Fibroblast of skin of left quadriceps (primary cell): Measurements from ENCODE around the gene MAU2.

ENCODE experiments used
- DNase-seq, 2 experiments: peaks; one replicate each; pipeline ENCODE4 v3.0.0-alpha.2; 2013; ENCODE audit warnings: low read depth in 2 of 2

Gene MAU2

DNA sequence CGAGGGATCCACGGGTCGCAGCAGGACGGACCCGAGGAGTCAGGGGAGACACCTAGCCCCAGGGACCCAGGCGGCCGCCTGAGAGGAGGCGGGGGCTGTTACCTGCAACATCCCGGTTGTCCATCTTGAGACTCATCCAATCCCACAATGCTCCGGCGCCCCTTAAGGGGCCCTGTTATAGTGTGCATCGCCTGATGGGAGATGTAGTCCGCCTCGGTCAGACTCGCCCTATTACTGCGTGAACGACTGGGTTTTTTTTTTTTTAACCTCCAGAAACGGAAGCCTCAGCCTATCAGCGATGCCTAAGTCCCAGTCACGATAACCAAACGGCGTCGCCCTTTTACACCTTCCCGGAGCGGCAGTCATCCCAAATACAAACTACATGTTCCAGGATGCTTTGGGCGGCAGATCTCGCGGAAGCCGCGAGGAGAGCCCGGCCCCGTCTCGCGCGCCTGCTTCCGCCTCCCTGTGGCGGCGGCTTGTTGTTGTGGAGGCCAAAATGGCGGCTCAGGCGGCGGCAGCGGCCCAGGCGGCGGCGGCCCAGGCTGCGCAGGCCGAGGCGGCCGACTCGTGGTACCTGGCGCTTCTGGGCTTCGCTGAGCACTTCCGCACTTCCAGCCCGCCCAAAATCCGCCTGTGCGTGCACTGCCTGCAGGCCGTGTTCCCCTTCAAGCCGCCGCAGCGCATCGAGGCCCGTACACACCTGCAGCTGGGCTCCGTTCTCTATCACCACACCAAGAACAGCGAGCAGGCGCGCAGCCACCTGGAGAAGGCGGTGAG, at the start of gene MAU2, which contains the start of gene SUGP1:
MAU2 (plus strand) TSS at position 469 of the 780 bp plus-strand sequence; CDS start at position 500, 31 bp downstream.
SUGP1 (minus strand) TSS at position 149 of the 780 bp plus-strand sequence; CDS start at position 136, 13 bp downstream.
- peak; percentile 78 for DNase-seq

- DNase-seq: no peak
Measured at GRCh38 chr19:19271828-19272599, 48.6 kb upstream of the MAU2 start.

DNA sequence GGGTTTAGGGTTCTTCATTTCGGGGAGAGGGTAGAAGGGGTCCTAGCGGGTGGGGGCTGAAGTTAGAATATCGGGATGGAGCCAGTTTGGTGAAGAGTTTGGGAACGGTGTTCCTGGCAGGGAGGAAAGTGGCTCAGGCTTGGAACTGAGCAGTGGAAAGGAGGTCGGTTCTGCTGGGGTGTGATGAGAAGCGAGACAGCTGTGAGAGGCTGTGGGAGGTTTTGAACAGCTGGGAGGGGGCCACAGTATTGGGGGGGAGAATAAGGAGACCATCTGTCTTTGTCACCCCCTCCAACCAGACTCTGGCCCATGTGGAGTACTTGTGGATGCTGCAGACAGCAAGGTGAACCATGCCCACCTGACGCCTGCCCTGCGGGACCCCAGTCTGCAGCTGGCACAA, 46.5 kb upstream of the MAU2 start:
- DNase-seq: no peak

- no peak for DNase-seq
Measured at GRCh38 chr19:19274716-19275565, 45.7 kb upstream of the MAU2 start.

DNA sequence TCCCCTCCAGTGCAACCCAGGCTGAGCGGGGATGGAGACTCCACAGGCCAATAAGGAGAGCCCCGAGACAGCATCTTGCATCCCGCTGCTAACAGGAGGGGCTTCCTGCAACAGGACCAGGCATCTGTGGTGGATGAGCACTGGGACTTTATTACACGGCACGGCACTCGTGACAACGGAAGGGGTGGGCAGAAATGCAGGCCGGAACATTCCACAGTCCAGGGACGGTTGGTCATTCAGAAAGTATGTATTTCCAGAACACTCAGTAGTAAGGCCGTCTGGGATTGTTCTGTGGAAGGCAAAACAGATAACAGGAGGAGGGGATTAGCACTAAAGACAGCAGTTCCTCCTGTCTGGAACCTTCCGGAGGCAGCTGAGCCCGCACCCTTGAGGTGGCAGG, 44.2 kb upstream of the MAU2 start:
- no peak for DNase-seq

DNA sequence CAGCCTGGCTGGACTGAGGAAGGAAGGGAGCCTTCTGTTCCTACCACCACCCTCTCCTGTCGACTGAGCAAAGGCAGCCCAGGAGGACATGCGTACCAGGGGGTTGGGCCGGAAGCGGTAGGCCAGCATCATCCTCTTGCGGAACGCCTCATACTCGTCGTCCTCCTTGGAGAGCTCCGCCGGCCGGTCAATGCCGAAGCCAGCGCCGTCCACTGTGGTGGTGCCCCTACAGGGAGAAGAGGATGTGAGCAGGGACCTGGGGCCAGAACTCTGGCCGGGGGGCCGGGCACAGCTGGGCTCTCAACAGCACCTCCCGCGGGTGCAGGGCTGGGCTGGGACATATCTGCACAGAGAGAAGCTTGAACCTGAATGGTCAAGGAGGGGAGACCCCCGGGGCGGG, 43.8 kb upstream of the MAU2 start:
- no peak for DNase-seq

- no peak for DNase-seq
Measured at GRCh38 chr19:19278315-19278714, 42.3 kb upstream of the MAU2 start.

DNA sequence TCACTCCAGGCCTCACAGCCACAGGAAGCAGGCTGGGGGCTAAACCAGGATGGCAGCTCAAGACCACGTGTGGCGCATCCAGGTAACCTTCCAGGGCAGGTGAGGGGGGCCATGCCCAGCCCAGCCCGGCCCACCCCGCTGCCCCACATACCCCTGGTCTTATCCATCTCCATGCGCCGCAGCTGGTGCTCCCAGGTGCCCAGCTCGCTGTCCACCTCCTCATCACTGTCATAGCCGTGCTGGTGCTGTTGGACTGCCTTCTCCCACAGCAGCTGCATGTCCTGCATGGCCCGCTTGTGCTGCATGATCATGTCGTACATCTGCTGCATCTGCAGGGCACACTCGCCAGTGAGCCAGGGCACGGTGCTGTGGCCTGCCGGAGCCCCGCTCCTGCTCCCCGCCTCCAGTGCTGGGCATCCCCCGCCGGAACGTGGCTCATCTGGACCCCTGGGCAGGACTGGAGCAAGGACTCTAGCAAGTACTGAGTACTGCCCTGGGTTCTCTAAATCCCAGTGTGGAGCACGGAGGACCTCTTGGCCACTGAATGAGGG, 41.5 kb upstream of the MAU2 start:
- no peak for DNase-seq

- DNase-seq: no peak
Measured at GRCh38 chr19:19279853-19280252, 40.8 kb upstream of the MAU2 start.

- DNase-seq: no peak
Measured at GRCh38 chr19:19280561-19280960, 40.1 kb upstream of the MAU2 start.

DNA sequence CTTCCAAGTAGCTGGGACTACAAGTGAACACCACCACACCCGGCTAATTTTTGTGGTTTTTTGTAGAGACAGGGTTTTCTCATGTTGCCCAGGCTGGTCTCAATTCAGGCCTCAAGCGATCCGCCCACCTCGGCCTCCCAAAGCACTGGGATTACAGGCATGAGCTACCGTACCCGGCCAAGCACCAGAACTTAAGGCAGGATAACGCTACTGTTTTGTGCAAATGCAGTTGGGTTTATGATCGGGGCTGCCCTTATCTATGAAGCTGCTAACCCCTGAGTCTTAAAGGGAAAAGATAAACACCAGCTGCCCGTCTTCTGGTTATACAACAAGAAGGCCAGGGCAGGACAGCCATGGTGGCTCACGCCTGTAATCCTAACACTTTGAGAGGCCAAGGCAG, 34.9 kb upstream of the MAU2 start:
- no peak for DNase-seq

DNA sequence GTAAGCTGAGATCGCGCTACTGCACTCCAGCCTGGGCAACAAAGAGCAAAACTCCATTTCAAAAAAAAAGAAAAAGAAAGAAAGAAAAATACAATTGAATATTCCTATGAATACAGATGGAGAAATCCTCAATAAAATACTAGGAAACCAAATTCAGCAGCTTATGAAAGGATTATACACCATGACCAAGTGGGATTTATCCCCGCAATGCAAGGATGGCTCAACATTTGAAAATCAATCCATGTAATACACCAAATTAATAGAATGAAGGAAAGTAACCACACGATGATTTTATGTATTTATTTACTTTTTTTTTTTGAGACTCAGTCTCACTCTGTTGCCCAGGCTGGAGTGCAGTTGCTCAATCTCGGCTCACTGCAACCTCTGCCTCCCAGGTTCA, 28.0 kb upstream of the MAU2 start:
- DNase-seq: no peak

DNA sequence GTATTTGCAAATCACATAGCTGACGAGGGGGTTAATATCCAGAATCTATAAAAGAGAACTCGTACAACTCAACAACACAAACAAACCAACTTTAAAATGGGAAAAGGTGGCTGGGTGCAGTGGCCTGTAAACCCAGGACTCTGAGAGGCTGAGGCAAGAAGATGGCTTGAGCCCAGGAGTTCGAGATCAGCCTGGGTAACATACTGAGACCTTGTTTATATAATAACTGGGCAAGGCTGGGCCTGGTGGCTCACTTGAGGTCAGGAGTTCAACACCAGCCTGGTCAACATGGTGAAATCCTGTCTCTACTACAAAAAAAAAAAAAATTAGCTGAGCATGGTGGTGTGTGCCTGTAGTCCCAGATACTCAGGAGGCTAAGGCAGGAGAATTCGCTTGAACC, 25.7 kb upstream of the MAU2 start:
- no peak for DNase-seq

DNA sequence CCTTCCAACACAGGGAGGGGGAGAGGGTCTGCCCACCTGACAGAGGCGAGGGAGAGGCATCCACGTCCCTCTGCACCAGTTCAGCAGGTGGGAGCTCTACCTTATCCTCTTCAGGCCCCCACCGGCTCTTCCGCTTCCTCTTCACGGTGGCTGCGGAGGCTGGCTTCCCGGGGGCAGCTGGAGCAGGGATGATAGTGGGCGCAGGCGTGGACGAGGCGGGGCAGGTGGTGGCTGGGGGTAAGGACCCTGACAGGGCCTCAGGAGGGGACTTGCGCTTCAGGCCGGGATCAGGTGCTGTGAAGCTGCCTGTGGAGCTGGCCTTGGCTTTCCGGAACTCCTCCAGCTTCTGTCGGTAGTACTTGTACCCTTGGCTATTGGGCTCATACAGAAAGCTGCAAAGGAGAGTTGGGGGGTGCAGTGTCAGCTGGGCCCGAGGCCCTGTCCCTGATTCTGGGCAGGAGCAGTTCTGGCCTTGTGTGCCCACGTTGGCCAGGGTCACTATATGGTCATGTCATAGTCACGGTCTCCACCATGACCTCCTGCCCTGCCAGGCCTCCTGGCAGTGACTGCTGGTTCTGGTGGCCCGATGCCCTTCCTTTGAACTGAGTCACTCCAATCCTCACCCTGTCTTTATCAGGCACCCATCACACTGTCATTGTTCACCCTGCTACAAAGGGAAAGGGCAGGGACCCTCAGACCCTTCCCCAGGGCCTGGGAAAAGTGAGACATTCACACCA, 23.5 kb upstream of the MAU2 start:
- DNase-seq: no peak

DNA sequence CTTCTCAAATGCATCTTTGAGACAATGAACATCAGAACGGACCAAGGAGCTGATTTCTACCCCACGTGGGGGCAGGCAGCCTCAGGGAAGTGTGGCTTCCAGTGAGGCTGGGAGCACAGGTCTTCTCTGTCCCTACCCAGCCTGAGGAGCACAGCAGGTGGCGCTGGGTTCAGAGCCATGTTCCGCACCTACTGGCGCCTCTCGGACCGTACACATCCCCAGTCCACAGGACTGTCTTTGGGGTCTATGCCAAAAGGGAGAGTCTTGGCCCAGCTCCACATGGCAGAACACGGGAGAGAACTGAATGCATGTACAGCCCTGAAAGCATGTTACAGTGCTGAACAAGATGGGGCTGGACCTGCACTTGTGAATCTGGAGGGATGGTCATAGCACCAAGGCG, 22.9 kb upstream of the MAU2 start:
- DNase-seq: no peak

DNA sequence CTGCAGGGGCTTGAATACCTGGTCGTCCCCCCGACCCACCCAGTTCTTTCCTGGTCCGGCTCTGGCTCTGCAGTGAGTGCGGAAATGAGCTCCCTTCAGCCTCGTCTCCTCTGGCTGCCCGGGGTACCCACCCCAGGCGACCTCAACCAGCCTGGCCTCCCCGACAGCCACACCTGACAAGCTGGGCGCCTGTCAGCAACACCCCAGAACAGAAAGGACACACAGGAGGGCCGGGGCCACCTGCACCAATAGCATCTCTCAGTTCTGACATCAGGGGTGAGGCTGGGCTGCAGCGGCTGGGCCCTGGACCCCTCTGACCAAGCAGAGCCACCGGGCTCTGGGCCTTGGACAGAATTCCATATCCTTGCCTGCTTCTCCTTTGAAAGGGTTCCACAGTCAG, 20.0 kb upstream of the MAU2 start:
- no peak for DNase-seq

- no peak for DNase-seq
Measured at GRCh38 chr19:19303411-19303810, 17.2 kb upstream of the MAU2 start.

- DNase-seq: no peak
Measured at GRCh38 chr19:19304186-19304965, 16.3 kb upstream of the MAU2 start.

GRCh38 chr19:19305066-19305465, 15.6 kb upstream of the MAU2 start:
- DNase-seq: no peak

DNA sequence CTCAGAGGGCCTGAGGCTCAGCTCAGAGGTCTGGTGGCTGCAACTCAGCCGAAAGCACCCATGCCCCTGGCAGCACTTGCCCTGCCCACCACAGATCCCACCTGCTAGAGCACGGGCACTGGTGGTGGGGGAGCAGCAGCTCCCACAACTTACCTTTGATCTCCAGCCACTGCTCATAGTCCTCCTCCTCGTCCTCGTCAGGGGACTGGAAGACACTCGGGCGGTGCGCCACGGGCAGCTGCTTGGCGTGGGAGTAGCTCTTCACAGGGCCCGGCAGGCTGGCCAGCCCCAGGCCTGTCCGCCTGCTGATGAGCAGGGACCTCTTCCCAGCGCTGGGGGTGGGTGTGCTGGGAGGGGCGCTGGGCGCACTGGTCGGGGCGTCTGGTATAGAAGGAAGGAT, 14.9 kb upstream of the MAU2 start:
- DNase-seq: no peak
